ENCODE data around the gene C1orf146.
"Not testable (repeated sequence)": the region's sequence is repeated elsewhere in the genome, so short reads cannot be mapped to it uniquely, and the experiment has no call there.

The C1orf146 gene

DNA sequence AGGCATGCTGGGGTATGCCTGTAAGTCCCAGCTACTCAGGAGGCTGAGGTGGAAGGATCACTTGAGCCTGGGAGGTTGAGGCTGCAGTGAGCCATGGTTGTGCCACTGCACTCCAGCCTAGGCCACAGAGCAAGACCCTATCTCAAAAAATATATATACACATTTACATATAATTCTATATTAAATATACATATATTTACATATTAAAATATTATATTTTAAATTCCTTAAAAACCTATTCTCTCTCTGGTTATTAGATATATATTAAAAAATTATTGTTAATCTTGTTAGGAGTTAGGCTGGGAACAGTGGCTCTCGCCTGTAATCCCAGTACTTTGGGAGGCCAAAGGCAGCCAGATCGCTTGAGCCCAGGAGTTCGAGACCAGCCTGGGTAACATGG lies 58.4 kb downstream of the C1orf146 start:
- DNase-seq: no peak

DNA sequence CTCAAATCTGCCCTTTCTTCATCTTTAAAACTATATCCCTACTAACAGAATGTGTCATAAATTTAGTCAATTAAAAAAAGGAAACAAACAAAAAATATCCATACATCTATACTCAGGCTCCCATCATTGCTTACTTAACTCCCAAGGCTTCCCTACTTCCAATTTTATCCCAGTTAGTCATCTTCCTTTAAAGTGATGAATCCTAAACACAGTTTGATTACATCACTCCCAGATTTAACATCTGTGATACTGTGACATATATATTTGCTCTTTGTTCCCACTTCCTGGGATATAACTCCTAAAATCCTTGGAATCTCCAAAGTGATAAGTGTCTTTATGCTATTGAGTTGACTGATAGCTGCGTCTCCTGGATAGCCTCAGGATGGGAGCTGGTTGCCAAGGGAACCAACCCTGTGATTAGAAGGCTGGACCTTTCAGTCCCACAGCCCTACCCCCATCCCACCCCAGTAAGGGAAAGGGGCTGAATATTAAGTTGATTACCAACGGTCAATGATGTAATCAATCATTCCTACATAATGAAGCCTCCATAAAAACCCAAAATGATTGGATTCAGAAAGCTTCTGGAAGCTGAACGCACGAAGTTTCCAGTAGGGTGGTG lies 59.5 kb downstream of the C1orf146 start:
- no peak for DNase-seq

DNA sequence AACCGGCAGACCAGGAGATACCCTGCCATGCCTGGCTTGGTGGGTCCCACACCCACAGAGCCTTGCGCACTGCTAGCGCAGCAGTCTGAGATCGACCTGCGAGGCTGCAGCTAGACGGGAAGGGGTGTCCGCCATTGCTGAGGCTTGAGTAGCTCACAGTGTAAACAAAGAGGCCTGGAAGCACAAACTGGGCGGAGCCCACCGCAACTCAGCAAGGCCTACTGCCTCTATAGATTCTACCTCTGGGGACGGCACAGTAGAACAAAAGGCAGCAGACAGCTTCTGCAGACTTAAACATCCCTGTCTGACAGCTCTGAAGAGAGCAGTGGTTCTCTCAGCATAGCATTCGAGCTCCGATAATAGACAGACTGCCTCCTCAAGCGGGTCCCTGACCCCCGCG lies 62.1 kb downstream of the C1orf146 start:
- not testable (repeated sequence) for DNase-seq

DNA sequence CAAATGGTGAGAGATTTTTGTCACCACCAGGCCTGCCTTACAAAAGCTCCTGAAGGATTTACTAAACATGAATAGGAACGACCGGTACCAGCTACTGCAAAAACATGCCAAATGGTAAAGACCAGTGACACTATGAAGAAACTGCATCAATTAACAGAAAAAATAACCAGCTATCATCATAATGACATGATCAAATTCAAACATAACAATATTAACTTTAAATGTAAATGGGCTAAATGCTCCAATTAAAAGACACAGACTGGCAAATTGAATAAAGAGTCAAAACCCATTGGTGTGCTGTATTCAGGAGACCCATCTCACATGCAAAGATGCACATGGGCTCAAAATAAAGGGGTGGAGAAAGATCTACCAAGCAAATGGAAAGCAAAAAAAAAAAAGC lies 63.7 kb downstream of the C1orf146 start:
- not testable (repeated sequence) for DNase-seq

DNA sequence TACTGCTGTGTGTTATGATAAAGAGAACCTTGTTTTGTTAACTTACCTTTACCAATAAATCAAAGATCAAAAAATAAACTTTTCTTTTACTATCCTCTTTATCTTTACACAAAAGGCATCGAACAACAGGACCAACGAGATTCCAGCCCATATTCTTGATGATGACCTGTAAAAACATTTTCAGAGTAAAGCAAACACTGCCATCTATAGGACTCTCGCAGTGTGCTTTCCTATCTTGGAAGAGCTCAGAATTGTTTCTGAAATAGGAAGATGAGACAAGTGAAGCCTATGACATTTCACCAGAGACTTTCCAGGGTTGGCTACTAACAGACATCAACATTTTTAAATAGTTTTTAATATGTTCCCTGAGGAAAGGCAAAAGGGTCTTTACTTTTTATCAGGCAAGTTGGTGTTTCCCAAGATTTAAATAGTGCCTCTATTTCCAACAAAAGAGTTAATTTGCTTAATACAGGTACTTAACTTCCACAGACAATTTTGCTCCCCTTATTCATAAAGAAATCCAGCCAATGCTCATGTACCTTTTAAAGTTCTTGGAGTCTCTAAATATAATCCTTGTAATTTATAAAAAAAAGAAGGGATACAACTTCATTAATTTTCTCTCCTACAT lies 73.8 kb downstream of the C1orf146 start:
- DNase-seq: peak; percentile 53

Measured in NCI-H1694 (cell line).